NCI-H82 (cell line): Measurements from ENCODE around the gene RNF212.

Experiments used
- DNase-seq: peaks from one replicate; lab custom pipeline; 2025; lab: John Stamatoyannopoulos, UW

RNF212 gene

DNA sequence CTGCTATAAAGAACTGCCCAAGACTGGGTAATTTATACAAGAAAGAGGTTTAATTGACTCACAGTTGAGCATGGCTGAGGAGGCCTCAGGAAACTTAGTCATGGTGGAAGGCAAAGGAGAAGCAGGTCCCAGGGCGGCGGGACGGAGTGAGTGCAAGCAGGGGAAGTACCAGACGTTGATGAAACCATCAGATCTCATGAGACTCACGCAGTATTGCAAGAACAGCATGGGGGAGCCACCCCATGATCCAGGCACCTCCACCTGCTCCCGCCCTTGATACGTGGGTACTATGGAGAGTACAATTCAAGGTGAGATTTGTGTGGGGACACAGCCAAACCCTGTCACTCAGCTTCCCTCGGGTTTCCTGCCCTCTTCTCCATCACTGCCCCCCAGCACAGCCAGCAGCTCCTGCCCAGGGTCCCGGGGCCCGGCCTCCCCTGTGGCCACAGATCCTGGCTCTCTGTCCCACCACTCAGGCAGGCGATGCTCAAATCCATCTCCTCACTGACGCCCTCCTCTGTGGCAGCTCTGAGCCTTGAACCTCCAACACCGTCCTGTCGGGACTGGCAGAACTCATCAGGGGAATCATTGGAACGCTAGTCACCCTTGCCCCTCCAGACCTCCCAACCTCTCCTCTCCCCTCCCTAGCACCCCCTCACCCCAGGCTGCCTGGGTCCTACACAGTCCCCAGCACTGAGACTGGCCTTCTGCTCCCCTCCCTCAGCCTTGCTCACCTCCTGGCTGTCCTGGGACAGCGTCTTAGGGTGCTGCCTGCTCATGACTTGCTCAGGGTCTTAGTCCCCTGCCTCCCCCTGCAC lies 64.4 kb downstream of the RNF212 start:
- DNase-seq = no peak

DNA sequence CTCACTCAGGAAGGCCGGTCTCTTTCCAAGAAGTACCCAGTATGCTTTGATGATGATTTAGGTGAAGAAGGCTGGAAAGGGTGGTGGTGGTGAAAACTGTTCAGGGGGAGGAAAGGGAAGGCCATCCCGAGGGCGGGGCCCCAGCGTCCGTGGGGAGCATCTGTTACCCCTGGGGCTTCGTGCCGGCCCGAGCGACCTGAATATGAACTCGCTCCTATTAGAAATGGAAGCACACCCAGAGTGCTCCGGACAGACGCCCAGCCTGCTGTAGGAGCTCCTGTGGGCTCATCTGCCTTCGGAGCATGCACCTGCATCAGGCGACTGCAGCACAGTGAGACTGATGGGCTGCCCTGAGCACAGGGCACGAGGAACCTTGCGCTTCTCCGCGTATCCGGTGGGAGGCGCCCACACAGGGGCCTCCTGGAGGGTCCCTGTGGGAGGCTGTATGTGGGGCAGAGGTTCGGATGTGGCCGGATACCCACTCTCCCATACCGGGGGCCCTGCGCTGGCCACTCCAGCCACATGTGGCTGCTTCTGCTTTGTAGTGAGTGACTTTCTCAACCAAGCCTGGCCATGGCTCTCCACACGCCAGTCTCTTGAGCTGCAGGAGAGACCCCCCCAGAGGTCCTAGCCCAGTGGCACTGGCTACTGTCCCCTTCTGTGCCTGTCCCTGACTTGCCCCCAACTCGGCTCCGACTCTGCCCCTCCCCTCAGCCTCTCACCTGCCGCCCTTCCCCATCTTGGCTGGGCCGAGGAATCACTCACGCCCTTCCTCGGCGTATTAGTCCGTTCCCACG lies 65.2 kb downstream of the RNF212 start:
- no peak for DNase-seq

DNA sequence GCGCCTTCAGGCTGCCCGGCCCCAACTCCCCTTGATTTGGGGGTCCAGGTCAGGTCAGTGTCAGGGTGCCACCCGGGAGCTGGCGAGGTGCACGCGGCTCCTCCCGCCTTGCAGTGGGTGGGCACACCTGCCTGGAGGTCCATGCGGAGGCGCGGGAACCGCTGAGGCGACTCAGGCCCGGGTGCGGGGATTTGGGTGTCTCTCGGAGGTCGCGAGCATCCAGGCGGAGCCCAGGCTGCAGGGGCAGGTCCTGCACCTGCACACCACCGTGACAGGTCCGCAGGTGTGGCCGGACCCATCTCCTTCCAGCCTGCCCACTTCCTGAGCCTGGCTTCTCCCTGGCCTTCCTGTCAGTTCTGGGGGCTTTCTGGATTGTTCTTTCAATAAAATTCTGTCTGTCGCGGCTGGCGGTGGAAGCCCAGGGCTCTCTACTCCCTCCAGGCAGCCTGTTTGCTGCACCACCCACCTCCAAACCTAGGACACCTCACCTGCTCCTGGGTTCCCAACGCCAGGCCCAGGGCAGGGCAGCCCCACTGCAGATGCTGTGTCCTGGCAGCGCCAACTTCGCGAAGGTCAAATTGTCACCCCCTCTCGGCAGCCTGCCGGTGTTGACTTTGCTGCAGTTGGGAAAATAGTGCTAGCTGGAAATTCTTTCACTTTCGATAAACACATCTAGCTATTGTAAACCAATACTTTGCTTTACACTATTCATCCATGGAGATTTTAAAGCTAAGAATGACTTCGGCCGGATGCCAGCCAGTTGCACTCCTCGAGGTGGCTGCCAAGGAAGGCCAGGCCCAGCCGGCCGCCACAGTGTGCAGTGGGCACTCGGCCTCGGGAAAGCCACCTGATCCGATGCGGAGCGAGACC lies 66.0 kb downstream of the RNF212 start:
- DNase-seq = no peak

DNA sequence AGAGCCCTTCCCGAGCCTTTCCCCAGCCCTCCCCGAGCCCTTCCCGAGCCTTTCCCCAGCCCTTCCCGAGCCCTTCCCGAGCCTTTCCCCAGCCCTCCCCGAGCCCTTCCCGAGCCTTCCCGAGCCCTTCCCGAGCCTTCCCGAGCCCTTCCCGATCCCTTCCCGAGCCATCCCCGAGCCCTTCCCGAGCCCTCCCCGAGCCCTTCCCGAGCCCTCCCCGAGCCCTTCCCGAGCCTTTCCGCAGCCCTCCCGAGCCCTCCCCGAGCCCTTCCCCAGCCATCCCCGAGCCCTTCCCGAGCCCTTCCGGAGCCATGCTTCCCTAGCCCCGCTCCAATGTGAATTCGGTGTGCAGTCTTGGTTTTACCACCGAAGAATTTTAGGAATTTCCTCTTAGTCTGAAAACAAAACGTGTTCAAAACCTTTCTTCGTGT lies 66.8 kb downstream of the RNF212 start:
- peak; percentile 24 for DNase-seq

GRCh38 chr4:1045595-1046201 lies 67.7 kb downstream of the RNF212 start:
- no peak for DNase-seq

DNA sequence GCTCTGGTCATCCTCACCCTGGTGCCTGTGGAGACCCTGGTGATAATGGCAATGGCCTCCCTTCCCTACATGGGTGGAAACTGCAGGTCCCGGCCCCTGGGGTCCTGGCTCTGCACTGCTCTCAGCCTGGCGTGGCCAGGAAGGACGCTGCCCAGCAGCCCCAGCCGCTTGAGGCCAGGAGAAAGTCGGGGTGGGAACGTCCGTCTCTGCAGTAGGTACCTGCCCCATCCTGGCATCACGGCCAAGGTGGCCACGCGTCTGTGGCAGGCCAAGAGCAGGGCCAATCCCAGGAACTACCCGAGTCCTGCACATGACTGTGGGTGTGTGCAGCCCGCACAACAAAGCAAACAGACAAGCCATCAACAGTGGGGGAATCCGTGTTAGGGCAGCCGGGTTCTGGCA lies 68.2 kb downstream of the RNF212 start:
- no peak for DNase-seq

GRCh38 chr4:1044469-1045192 lies 68.7 kb downstream of the RNF212 start:
- DNase-seq = no peak

DNA sequence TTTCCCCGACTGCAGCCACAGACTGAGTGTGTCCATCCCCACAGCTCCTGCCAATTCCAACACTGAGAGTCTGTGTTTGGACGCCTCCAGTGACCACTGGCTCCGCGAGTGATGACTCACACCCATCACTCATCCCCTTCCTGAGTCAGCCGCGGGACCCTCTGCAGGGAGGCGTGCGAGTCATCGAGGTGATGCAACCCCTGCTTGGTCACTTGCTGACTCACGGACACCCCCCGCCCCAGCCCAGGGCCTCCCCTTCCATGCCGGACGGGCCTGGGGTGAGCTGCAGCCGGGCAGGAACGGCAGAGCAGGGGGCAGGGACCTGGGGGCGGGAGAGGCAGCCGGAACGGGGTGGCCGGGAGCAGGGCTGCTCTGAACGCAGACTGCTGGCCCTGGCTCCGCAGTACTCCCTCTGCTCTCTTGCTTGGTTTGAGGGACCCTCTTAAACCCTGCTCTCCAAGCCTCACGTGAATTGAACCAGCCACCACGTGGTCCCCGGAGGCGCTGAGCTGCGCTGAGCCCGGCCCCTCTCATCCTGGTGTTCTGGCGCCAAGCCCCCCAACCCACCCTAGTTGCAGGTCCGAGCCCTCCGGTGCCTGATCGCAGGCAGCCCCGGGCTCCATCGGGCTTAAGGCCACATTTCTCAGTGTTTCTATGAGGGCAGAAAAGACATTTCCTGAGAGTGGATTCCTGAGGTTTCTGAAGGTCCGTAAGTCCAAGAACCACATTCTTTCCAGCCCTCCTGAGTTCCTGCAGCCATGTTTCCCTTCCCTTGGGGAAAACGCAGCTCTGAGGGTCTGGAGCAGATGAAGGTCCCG lies 69.5 kb downstream of the RNF212 start:
- no peak for DNase-seq

GRCh38 chr4:1043162-1043561 lies 70.2 kb downstream of the RNF212 start:
- no peak for DNase-seq

GRCh38 chr4:1042352-1043055 lies 70.9 kb downstream of the RNF212 start:
- no peak for DNase-seq

DNA sequence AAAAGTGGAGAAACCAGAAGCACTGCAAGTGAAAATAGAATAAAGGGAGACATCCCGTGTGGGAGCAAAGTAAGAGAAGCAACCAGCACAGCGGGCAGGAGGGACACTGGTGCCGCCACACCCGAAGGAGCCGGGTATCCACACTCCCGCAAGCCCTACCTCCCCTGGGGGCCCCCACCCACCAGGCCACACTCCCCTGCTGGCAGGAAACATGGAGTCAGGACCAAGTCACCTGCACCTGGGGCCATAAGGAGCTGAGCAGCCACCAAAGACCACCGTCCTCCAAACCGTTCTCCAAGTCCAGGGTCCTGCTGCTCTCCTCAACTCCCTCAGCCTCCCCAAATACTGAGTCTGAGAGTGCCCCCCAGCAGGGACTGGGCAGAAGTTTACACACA lies 71.4 kb downstream of the RNF212 start:
- DNase-seq = no peak

DNA sequence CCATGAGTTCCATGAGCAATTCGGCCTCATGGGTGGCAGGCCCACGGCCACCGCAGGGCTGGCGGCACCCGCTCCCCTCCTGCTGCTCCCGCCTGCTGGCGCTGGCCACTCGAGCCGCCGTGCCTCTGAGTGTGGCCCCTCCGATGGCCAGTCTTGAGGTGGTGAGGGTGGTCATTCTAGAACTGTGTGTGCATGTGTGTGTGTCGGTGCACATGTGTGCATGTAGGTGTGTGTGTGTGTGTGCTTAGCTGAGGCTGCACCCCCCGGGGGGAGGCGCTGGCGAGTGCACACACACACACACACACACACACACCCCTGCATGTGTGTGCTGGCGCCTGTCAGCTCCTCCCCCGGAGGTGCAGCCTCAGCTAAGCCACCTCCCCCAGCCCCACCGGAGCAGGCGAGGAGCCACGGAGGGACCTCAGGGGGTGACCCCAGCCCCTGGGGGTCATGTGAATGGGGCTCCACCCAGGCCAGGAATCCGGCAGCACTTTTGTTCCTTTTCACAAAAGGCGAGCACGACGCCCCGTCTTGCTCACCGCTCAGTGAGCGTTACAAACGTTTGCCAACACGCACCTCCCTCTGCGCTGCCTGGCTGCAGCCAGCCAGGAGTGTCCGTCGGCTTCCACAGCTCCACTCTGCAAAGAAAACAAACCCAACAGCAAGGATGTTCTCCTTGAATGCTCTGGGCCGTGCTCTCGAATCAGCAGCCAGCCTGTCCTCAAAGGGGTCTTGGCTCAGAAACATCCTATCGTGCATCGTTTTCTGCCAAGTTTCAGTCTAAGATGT lies 72.0 kb downstream of the RNF212 start:
- DNase-seq = no peak

GRCh38 chr4:1040344-1041146 lies 72.8 kb downstream of the RNF212 start:
- DNase-seq = no peak

DNA sequence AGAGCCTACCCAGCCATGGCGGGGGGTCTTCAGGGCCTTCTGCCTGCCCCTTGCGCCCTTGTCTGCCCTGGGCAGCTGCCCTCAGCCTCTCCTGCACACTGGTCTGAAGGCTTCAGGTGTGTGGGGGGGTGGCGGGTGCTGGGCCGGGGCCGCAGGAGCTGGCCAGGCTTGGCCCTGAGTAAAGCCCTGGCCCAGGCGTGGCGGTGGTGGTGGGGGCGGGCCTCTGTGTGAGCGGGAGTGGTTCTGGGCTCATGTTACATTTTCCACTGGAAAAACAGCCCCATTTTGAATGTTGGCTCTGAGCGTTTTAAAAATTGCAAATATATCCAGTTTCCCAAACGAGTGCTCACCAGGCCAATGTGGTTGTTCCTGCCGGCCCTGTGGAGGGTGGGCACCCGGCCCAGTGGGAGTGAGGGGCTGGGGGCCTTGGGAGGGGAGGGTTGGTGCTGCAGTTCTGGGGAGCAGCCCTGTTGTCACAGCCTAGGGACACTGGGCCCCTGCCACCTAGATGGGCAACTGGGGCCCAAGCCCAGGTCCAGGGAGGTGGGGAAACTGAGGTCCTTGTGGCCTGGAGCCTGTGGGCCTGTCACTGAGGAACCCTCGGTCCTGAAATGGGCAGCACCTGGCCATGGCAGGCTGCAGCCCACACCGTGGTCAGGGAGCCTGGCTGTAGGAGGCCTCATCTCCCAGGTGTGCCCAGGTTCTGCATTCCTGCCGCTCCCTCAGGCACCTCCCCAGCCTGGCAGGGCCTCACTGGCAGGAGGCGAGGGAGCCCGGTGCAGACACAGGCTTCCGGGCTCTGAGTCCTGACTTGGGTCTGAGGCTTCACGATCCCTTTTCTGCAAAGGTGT lies 73.6 kb downstream of the RNF212 start:
- DNase-seq = no peak

DNA sequence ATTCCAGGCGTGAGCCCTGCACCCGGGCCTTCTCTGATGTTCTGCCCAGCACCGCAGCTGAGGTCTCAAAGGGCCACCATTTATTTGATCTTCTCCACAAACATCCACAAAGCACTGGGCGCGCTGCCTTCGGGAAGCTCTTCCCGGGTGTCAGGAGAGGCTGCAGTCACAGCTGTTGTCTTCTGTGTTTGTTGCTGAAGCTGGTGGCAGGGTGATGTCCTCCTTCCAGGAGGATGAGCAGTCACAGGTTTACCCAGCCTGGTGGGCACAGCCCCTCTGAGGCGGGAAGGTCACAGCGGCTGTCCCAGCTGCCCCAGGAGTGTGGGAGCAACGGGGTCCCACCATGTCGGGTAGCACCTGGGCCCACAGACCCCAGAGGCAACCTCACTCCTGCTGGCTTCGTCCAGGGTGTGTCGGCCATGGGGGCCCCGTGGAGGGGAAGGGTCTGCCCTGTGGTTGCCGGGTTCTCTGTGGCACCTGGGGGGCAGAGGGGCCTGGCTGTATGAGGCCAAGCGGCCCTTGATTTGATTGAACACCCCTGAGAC lies 74.3 kb downstream of the RNF212 start:
- DNase-seq = no peak

DNA sequence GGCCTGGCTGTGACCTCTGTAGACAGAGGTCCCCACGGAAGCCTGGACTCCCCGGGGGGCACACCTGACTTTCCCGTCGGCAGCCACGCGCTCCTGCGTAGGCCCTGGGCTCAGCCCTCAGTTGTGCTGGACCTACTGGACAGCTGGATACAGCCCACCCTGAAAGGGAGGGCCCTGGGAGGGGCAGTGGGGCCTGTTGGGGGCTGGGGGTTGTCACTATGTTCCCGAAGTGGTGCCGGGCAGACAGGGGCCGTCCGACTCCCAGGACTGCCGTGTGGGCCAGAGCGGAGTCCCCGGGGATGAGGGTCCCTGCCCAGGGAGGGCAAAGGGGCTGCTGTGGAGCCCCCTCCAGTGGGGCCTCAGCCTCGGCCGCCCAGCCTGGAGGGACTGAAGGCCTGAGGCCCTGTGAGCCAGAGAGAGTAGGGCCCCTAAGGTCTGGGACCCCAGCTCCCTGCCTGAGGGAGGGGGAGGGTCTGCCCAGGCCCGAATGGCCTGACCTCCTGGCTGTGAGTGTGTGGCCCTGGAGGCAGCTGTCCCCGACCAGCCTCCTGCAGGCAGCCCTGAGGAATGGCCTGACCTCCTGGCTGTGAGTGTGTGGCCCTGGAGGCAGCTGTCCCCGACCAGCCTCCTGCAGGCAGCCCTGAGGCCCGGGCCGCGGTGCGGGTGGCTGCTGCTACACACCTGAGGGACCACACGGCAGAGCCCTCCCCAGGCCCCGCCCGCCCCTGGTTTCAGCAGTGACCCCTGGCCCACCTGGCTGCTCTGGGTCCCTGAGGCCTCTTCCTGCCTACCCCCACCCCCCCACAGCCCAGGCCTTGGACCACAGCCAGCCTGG lies 76.2 kb downstream of the RNF212 start:
- DNase-seq = no peak
